ENCODE data around the gene TTC34. TPM values are rescaled to one million over a fixed set of nuclear protein-coding genes. Genes with fewer than 3 reads are reported as not detected.

TTC34 gene
- total and polyA plus RNA-seq, 2 experiments from 2014 or later = 0.08 to 0.35 TPM

- Histone ChIP-seq H3K9me2 (ENCODE audit: insufficient read depth) (no peaks in the 10 kb centered on the region), H2AFZ (no peak overlapping the region), H3K4me2 (no peak overlapping the region), H4K20me1 (replicated peaks; ENCODE audit: insufficient read depth) (no peaks in the 10 kb centered on the region), H3K36me3 (ENCODE audit: insufficient read depth) (no peaks in the 10 kb centered on the region), H3K27me3 (ENCODE audit: insufficient read depth) (no peaks in the 10 kb centered on the region), H3K79me2 (replicated peaks; ENCODE audit: insufficient read depth) (no peaks in the 10 kb centered on the region), H3F3A (replicated peaks; ENCODE audit: low read depth) (no peaks in the 10 kb centered on the region), H3K4me1 (ENCODE audit: insufficient read depth) (no peaks in the 10 kb centered on the region), H3K4me3 (no peak overlapping the region), H3K27ac (ENCODE audit: low read depth) (no peak overlapping the region)
- TF ChIP-seq ZNF462 (CRISPR knock-in tag; IDR thresholded peaks at IDR 0.05) (no peak), POLR2AphosphoS5 (IDR thresholded peaks at IDR 0.05; ENCODE audit: low read depth) (no peak), REST (IDR thresholded peaks at IDR 0.05; ENCODE audit: unreplicated experiment) (no peak), EZH2 (IDR thresholded peaks at IDR 0.05; ENCODE audit: low read depth, unreplicated experiment) (no peak), JUNB (IDR thresholded peaks at IDR 0.05; ENCODE audit: unreplicated experiment) (no peak), STAT1 (IDR thresholded peaks at IDR 0.05; ENCODE audit: unreplicated experiment) (no peak), ZNF114 (CRISPR knock-in tag; IDR thresholded peaks at IDR 0.05) (no peak), EZH2phosphoT487 (IDR thresholded peaks at IDR 0.05; ENCODE audit: unreplicated experiment) (no peak), ZNF331 (CRISPR knock-in tag; IDR thresholded peaks at IDR 0.05; ENCODE audit: low read depth) (no peak), CREB1 (CRISPR knock-in tag; IDR thresholded peaks at IDR 0.05; ENCODE audit: low read depth) (no peak), NANOG (IDR thresholded peaks at IDR 0.05; ENCODE audit: borderline replicate concordance) (no peak)
- TF ChIP-seq, protein P1, sequence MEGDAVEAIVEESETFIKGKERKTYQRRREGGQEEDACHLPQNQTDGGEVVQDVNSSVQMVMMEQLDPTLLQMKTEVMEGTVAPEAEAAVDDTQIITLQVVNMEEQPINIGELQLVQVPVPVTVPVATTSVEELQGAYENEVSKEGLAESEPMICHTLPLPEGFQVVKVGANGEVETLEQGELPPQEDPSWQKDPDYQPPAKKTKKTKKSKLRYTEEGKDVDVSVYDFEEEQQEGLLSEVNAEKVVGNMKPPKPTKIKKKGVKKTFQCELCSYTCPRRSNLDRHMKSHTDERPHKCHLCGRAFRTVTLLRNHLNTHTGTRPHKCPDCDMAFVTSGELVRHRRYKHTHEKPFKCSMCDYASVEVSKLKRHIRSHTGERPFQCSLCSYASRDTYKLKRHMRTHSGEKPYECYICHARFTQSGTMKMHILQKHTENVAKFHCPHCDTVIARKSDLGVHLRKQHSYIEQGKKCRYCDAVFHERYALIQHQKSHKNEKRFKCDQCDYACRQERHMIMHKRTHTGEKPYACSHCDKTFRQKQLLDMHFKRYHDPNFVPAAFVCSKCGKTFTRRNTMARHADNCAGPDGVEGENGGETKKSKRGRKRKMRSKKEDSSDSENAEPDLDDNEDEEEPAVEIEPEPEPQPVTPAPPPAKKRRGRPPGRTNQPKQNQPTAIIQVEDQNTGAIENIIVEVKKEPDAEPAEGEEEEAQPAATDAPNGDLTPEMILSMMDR (conservative IDR thresholded peaks at IDR 0.05; ENCODE audit: low read depth in 2 of 2) = no peak
- TF ChIP-seq, protein P2, sequence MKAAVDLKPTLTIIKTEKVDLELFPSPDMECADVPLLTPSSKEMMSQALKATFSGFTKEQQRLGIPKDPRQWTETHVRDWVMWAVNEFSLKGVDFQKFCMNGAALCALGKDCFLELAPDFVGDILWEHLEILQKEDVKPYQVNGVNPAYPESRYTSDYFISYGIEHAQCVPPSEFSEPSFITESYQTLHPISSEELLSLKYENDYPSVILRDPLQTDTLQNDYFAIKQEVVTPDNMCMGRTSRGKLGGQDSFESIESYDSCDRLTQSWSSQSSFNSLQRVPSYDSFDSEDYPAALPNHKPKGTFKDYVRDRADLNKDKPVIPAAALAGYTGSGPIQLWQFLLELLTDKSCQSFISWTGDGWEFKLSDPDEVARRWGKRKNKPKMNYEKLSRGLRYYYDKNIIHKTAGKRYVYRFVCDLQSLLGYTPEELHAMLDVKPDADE (IDR thresholded peaks at IDR 0.05) = no peak
- DNase-seq (ENCODE audit: low spot score) (no peak), ATAC-seq (no peak)
- H3K4me1 Mint-ChIP-seq = no peaks in the 10 kb centered on the region
- peaks cover 82% of the 10 kb centered on the region for H3K9me3 Mint-ChIP-seq
- peaks cover 8% of the 10 kb centered on the region for H3K27me3 Mint-ChIP-seq (ENCODE audit: insufficient read depth, low read depth, poor library complexity)
- H3K36me3 Mint-ChIP-seq (ENCODE audit: low read depth) = peaks cover 9% of the 10 kb centered on the region
- no peak overlapping the region for H3K4me3 Mint-ChIP-seq
- H3K27ac Mint-ChIP-seq = no peak overlapping the region
Measured at GRCh38 chr1:2834146-2834475, 32.6 kb upstream of the TTC34 start.
